HUES64 (cell line): ENCODE data around the gene TTLL13.
"Not testable (repeated sequence)": the region's sequence is repeated elsewhere in the genome, so short reads cannot be mapped to it uniquely, and the experiment has no call there.

Experiments used
- H3K27ac ChIP-seq: 2 replicates; pipeline ENCODE4 v1.7.0; 2013; ENCODE audit warnings: low read depth, low read length, inconsistent platforms
- H3K27me3 ChIP-seq: 2 replicates; pipeline ENCODE4 v1.6.1; 2013; ENCODE audit warnings: mild to moderate bottlenecking, low read length; ENCODE audit not compliant: insufficient read depth
- H3K36me3 ChIP-seq: 2 replicates; pipeline ENCODE4 v1.6.1; 2013; ENCODE audit warnings: mild to moderate bottlenecking, low read length; ENCODE audit not compliant: insufficient read depth
- H3K4me1 ChIP-seq: 2 replicates; pipeline ENCODE4 v1.6.1; 2013; ENCODE audit warnings: mild to moderate bottlenecking, low read length, moderate library complexity; ENCODE audit not compliant: insufficient read depth
- H3K4me3 ChIP-seq: 2 replicates; pipeline ENCODE4 v1.5.1; 2013; ENCODE audit warnings: mild to moderate bottlenecking, low read length, moderate library complexity
- H3K9ac ChIP-seq: 2 replicates; pipeline ENCODE4 v1.6.1; 2013; ENCODE audit warnings: mild to moderate bottlenecking, low read depth, low read length
- H3K9me3 ChIP-seq: 2 replicates; pipeline ENCODE4 v1.6.1; 2013; ENCODE audit warnings: low read depth, low read length; ENCODE audit not compliant: insufficient read depth
- WGBS: fragments of 150-250, 120-280 bp; methylation state at CpG from one replicate; pipeline ENCODE4 v1.1.7; 2013; ENCODE audit warnings: missing lambda C conversion rate; 5-methylcytosine and 5-hydroxymethylcytosine counted together

TTLL13 gene

DNA sequence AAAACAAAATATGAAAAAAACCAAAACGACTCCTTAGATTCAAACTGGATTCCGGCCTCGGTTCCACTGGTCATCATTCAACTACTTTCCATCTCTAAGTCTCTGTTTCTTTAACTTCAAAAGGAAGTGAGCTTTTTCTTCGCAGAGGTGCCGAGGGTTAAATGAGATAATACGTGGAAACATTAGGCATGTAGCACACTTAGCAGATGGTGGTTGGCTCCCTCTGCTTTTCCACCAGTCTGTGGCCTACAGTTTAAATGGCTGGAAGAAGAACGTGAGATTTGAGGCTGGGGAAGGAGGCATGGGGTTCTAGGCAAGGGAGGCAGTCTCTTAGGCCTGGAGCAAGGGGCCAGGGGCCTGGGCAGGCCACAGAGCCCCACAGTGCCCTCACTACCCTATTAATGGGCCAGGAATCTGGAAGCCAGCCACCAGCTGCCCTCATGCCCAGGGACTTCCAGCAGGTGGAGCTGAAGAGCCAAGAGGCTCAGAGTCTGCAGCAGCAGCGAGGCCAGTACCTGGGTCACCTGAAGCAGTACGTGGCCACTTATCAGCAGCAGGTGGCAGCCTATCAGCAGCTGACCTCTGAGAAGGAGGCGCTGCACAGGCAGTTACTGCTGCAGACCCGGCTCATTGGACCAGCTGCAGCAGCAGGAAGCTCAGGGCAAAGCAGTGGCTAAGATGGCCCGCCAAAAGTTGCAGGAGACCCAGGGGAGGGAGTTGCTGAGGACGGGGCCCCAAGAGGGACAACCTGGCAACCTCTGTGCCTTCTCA is 43.9 kb downstream of the TTLL13 start:
- H3K27me3 ChIP-seq, H3K4me1 ChIP-seq, H3K9ac ChIP-seq, H3K9me3 ChIP-seq, H3K4me3 ChIP-seq, H3K27ac ChIP-seq, H3K36me3 ChIP-seq: not testable (repeated sequence)
- WGBS, result 57% methylated on average over 13 of the region's 13 CpGs

GRCh38 chr15:90294159-90294558 is 44.8 kb downstream of the TTLL13 start:
- Histone ChIP-seq H3K27me3 (no peaks in the 10 kb centered on the region), H3K9ac (no peak overlapping the region), H3K36me3 (no peaks in the 10 kb centered on the region), H3K9me3 (no peaks in the 10 kb centered on the region), H3K27ac (no peak overlapping the region), H3K4me1 (no peaks in the 10 kb centered on the region), H3K4me3 (no peak overlapping the region)
- 92% methylated on average over 6 of the region's 6 CpGs for WGBS

- Histone ChIP-seq H3K4me3 (no peak overlapping the region), H3K27ac (no peak overlapping the region), H3K36me3 (no peaks in the 10 kb centered on the region), H3K9me3 (no peaks in the 10 kb centered on the region), H3K9ac (no peak overlapping the region), H3K27me3 (no peaks in the 10 kb centered on the region), H3K4me1 (no peaks in the 10 kb centered on the region)
- 78% methylated on average over 16 of the region's 16 CpGs for WGBS
These were observed 45.4 kb downstream of the TTLL13 start for GRCh38 chr15:90294601-90295269.

DNA sequence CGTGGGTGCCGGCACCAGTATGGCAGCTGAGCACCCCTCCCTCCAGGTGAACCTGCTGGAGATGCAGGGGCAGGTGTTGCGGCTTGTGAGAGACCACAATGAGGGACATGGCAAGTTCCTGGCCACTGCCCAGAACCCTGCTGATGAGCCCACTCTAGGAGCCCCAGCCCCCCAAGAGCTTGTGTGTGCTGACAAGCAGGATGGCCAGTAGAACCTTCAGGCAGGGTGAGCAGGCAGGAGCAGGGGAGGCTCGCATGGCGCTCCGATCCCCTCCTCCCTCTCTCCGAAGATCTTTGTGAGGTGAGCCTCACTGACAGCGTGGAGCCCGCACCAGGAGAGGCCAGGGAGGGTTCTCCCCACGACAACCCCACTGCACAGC is 45.9 kb downstream of the TTLL13 start:
- Histone ChIP-seq H3K36me3 (no peaks in the 10 kb centered on the region), H3K4me1 (no peaks in the 10 kb centered on the region), H3K9ac (no peak overlapping the region), H3K9me3 (no peaks in the 10 kb centered on the region), H3K27me3 (no peaks in the 10 kb centered on the region), H3K4me3 (no peak overlapping the region), H3K27ac (no peak overlapping the region)
- WGBS, result 75% methylated on average over 10 of the region's 10 CpGs

- not testable (repeated sequence) for H3K4me3 ChIP-seq, H3K9ac ChIP-seq, H3K9me3 ChIP-seq, H3K27ac ChIP-seq, H3K36me3 ChIP-seq, H3K4me1 ChIP-seq, H3K27me3 ChIP-seq
- WGBS, result 73% methylated on average over 3 of the region's 4 CpGs
These were observed 47.0 kb downstream of the TTLL13 start for GRCh38 chr15:90296316-90296884.

- WGBS, result 94% methylated on average over 4 of the region's 4 CpGs
- Histone ChIP-seq H3K36me3 (no peaks in the 10 kb centered on the region), H3K27me3 (no peaks in the 10 kb centered on the region), H3K27ac (no peak overlapping the region), H3K4me3 (no peak overlapping the region), H3K4me1 (peaks cover 4% of the 10 kb centered on the region; the same call in 1 of the 2 replicates), H3K9ac (no peak overlapping the region), H3K9me3 (no peaks in the 10 kb centered on the region)
These were observed 47.7 kb downstream of the TTLL13 start for GRCh38 chr15:90297021-90297420.

GRCh38 chr15:90300541-90300940 is 51.2 kb downstream of the TTLL13 start:
- Histone ChIP-seq H3K9ac (no peak overlapping the region), H3K4me1 (peaks cover 6% of the 10 kb centered on the region; the same call in 1 of the 2 replicates), H3K27ac (no peak overlapping the region), H3K4me3 (no peak overlapping the region), H3K36me3 (no peaks in the 10 kb centered on the region), H3K9me3 (no peaks in the 10 kb centered on the region), H3K27me3 (no peaks in the 10 kb centered on the region)
- WGBS, result 94% methylated on average over 9 of the region's 9 CpGs

- H3K27ac ChIP-seq, result no peak overlapping the region
- H3K27me3 ChIP-seq, result no peaks in the 10 kb centered on the region
- H3K36me3 ChIP-seq, result no peaks in the 10 kb centered on the region
- 69% methylated on average over 21 of the region's 21 CpGs for WGBS
- H3K9ac ChIP-seq, result no peak overlapping the region
- H3K9me3 ChIP-seq, result no peaks in the 10 kb centered on the region
- peaks cover 6% of the 10 kb centered on the region; the same call in 1 of the 2 replicates for H3K4me1 ChIP-seq
- no peak overlapping the region for H3K4me3 ChIP-seq
These were observed 51.8 kb downstream of the TTLL13 start for GRCh38 chr15:90300988-90301706.

DNA sequence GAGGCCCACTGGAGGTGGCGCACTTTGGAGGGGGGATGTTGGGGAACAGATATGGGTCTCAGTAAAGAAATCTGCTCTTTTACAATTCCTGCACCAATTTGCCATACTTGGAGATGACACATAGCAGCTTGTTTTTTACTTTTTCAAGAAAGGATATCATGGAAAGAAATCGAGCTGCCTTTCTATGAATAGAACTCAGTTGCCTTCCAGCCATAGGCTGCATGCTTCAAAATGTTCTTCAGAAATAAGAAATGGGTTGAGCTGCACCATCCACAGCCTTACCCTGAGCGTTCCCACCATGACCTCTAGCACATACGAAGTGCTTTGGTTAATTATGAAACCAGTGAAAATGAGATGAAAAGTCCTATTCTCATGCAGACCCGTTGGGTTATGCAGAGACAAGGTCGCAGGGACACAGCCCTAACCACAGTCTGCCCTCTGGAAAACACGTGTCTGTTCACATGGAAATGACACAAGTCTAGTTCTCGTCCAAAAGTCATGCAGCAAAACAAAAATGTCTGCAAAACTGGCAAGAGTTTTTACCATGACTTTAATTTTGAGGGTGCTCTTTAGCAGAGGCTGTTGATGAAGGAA is 52.4 kb downstream of the TTLL13 start:
- no peak overlapping the region for H3K27ac ChIP-seq
- no peaks in the 10 kb centered on the region for H3K27me3 ChIP-seq
- 84% methylated on average over 8 of the region's 8 CpGs for WGBS
- H3K9ac ChIP-seq, result no peak overlapping the region
- no peaks in the 10 kb centered on the region for H3K9me3 ChIP-seq
- H3K4me1 ChIP-seq, result peaks cover 6% of the 10 kb centered on the region; the same call in 1 of the 2 replicates
- no peak overlapping the region for H3K4me3 ChIP-seq
- H3K36me3 ChIP-seq, result no peaks in the 10 kb centered on the region

DNA sequence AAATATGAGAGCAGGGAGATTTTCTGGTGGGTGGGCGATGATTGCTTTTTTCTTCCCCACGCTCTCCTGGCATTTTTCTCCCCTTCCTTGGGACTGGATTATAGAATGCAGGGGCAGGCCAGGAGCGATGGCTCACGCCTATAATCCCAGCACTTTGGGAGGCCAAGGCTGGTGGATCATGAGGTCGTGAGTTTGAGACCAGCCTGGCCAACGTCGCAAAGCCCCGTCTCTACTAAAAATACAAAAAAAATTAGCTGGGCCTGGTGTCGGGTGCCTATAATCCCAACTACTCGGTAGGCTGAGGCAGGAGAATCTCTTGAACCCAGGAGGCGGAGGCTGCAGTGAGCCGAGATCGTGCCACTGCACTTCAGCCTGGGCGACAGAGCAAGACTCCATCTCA is 56.0 kb downstream of the TTLL13 start:
- not testable (repeated sequence) for H3K9ac ChIP-seq, H3K36me3 ChIP-seq, H3K27me3 ChIP-seq, H3K4me3 ChIP-seq, H3K27ac ChIP-seq, H3K4me1 ChIP-seq, H3K9me3 ChIP-seq
- WGBS, result 97% methylated on average over 14 of the region's 14 CpGs

- no peaks in the 10 kb centered on the region for H3K36me3 ChIP-seq
- no peaks in the 10 kb centered on the region for H3K9me3 ChIP-seq
- no peak overlapping the region for H3K9ac ChIP-seq
- H3K4me3 ChIP-seq, result no peak overlapping the region
- WGBS, result 89% methylated on average over 1 of the region's 3 CpGs
- H3K27me3 ChIP-seq, result no peaks in the 10 kb centered on the region
- H3K27ac ChIP-seq, result no peak overlapping the region
- peaks cover 6% of the 10 kb centered on the region; the same call in 1 of the 2 replicates for H3K4me1 ChIP-seq
These were observed 56.6 kb downstream of the TTLL13 start for GRCh38 chr15:90305932-90306331.
